Neuronal stem cell (in vitro differentiated cells): ENCODE data around the gene KLHL7.

Experiments
- DNase-seq: peaks from one replicate; pipeline ENCODE4 v3.0.0-alpha.2; 2013; ENCODE audit warnings: low spot score
- H2AFZ ChIP-seq: one replicate; pipeline ENCODE4 v1.6.1; 2013; ENCODE audit warnings: mild to moderate bottlenecking, low read length, inconsistent platforms
- H2AK5ac ChIP-seq: 2 replicates; pipeline ENCODE4 v1.6.1; 2013; ENCODE audit warnings: low read depth, mild to moderate bottlenecking, inconsistent platforms, low read length, moderate library complexity, mixed read lengths
- H2BK120ac ChIP-seq: 2 replicates; pipeline ENCODE4 v1.6.1; 2013; ENCODE audit warnings: low read depth, mild to moderate bottlenecking, inconsistent platforms, low read length, moderate library complexity, mixed read lengths
- H2BK12ac ChIP-seq: one replicate; pipeline ENCODE4 v1.6.1; 2013; ENCODE audit warnings: low read length, inconsistent platforms
- H2BK15ac ChIP-seq: 2 replicates; pipeline ENCODE4 v1.6.1; 2013; ENCODE audit warnings: mild to moderate bottlenecking, low read length, inconsistent platforms, mixed read lengths
- H2BK5ac ChIP-seq: one replicate; pipeline ENCODE4 v1.6.1; 2013; ENCODE audit warnings: inconsistent platforms, mild to moderate bottlenecking, low read length, moderate library complexity
- H3K14ac ChIP-seq: one replicate; pipeline ENCODE4 v1.6.1; 2013; ENCODE audit warnings: low read length, inconsistent platforms
- H3K18ac ChIP-seq: 2 replicates; pipeline ENCODE4 v1.6.1; 2013; ENCODE audit warnings: low read length, inconsistent platforms
- H3K23ac ChIP-seq: 2 replicates; pipeline ENCODE4 v1.6.1; 2013; ENCODE audit warnings: low read depth, mild to moderate bottlenecking, mixed read lengths, low read length, inconsistent platforms; ENCODE audit not compliant: poor library complexity
- H3K27ac ChIP-seq: replicated peaks from 3 replicates; pipeline ENCODE4 v1.5.1; 2013; ENCODE audit warnings: low read length, inconsistent platforms
- H3K27me3 ChIP-seq, 3 experiments: 2 replicates each; pipeline ENCODE4 v1.6.1; 2013; ENCODE audit warnings: low read length in 3 of 3, mild to moderate bottlenecking in 2 of 3, inconsistent platforms in 1 of 3, low read depth in 1 of 3, mixed read lengths in 1 of 3, moderate library complexity in 1 of 3; ENCODE audit not compliant: control insufficient read depth in 3 of 3, insufficient read depth in 3 of 3
- H3K36me3 ChIP-seq, 2 donors: replicated peaks in 1 of 2; 2 replicates each; pipeline ENCODE4 v1.6.1; 2013; ENCODE audit warnings: low read length in 2 of 2; ENCODE audit not compliant: control insufficient read depth in 2 of 2, insufficient read depth in 2 of 2
- H3K4ac ChIP-seq: 2 replicates; pipeline ENCODE4 v1.6.1; 2013; ENCODE audit warnings: inconsistent platforms, mild to moderate bottlenecking, low read length, moderate library complexity
- H3K4me1 ChIP-seq, 2 donors: 1 replicate in 1 of 2; 2 replicates in 1 of 2; pipeline ENCODE4 v1.6.1; 2013; ENCODE audit warnings: low read length in 2 of 2, low read depth in 1 of 2; ENCODE audit not compliant: control insufficient read depth in 2 of 2, insufficient read depth in 1 of 2
- H3K4me2 ChIP-seq: one replicate; pipeline ENCODE4 v1.6.1; 2013; ENCODE audit warnings: mild to moderate bottlenecking, low read length, inconsistent platforms; ENCODE audit not compliant: insufficient read depth, poor library complexity, severe bottlenecking
- H3K4me3 ChIP-seq, 2 donors: 2 replicates each; pipeline ENCODE4 v1.5.1; 2013; ENCODE audit warnings: low read length in 2 of 2, mild to moderate bottlenecking in 2 of 2, inconsistent platforms in 1 of 2, moderate library complexity in 1 of 2
- H3K79me1 ChIP-seq: one replicate; pipeline ENCODE4 v1.6.1; 2013; ENCODE audit warnings: low read depth, mild to moderate bottlenecking, inconsistent platforms, low read length, moderate library complexity
- H3K9ac ChIP-seq: one replicate; pipeline ENCODE4 v1.6.1; 2013; ENCODE audit warnings: mild to moderate bottlenecking, low read depth, low read length, inconsistent platforms; ENCODE audit not compliant: poor library complexity
- H3K9me3 ChIP-seq, 2 donors: replicated peaks in 1 of 2; 2 replicates each; pipeline versions ENCODE3 to v1.6.1; 2013; ENCODE audit warnings: low read length in 2 of 2, mild to moderate bottlenecking in 2 of 2, inconsistent platforms in 1 of 2, low read depth in 1 of 2, mixed read lengths in 1 of 2, moderate library complexity in 1 of 2; ENCODE audit not compliant: control insufficient read depth in 2 of 2, insufficient read depth in 1 of 2
- H4K8ac ChIP-seq: one replicate; pipeline ENCODE4 v1.6.1; 2013; ENCODE audit warnings: low read depth, mild to moderate bottlenecking, inconsistent platforms, low read length, moderate library complexity
- H4K91ac ChIP-seq: one replicate; pipeline ENCODE4 v1.6.1; 2013; ENCODE audit warnings: low read length, low read depth, mild to moderate bottlenecking, inconsistent platforms; ENCODE audit not compliant: poor library complexity
- WGBS, 2 donors: extraction: QIAGEN DNeasy Blood & Tissue Kit; methylation state at CpG; one replicate each; pipeline ENCODE4 v1.1.7; 2013; ENCODE audit warnings: missing lambda C conversion rate in 2 of 2, mixed read lengths in 1 of 2; ENCODE audit not compliant: insufficient read length in 2 of 2, insufficient replicate concordance in 1 of 2; ENCODE audit errors: extremely low coverage in 2 of 2; 5-methylcytosine and 5-hydroxymethylcytosine counted together

Gene KLHL7

DNA sequence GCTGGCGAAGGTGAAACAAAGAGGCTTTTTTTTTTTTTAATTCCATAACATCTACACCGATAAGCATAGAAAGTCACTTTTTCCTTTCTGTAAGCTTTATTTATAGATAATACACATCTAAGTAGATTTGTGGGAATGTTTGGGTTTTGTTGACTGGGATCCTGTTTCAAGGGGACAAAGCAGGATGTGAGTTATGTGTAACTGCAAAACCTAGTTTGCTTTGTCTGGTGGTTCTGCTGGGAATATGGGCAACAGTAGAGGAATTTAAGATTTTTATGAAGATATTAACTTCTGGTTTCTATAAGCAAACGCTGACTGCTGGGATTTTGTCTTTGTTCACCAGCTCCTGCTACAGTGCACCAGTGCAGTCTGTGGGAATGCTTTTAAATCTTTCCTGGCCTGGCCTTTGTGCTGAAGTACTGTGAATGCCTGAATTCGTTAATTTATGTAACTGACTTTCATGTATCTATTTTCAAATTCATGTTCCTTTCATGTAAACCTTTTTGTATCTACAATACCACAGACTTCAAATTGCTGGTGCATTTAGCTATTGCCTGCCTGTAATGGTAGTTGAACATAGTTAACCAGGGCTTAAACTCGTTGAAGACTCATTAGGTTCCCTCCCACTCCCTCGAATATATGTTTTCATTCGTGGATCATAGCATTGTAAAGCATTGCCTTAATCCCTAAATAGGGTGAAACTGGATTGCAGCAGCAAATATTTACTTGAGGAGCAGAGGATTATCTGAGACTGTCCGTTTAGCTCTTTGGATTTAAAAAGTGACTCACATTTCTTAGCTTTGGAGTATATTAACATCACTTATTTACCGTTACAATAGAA is 1.5 kb downstream of the KLHL7 start:
- Histone ChIP-seq H3K4me1 (peaks cover 4 to 5% of the 10 kb centered on the region in 2 donors), H4K91ac (no peak overlapping the region), H4K8ac (no peak overlapping the region), H3K4me3 (peak overlapping the region; percentile 87 to 100), H2BK15ac (no peak overlapping the region), H3K9me3 (peaks cover 1 to 6% of the 10 kb centered on the region in 2 donors), H3K79me1 (no peaks in the 10 kb centered on the region), H2BK5ac (no peak overlapping the region), H3K18ac (no peak overlapping the region), H3K9ac (no peak overlapping the region), H3K27ac (peak overlapping the region; percentile 91), H2AK5ac (no peak overlapping the region), H3K27me3 (no peaks in the 10 kb centered on the region), H3K36me3 (peaks cover 2 to 24% of the 10 kb centered on the region in 2 donors), H3K23ac (no peak overlapping the region), H3K4ac (no peak overlapping the region), H2BK120ac (no peak overlapping the region), H3K4me2 (peak overlapping the region; percentile 58), H2AFZ (peak overlapping the region; percentile 97), H3K14ac (no peak overlapping the region), H2BK12ac (no peak overlapping the region)
- no CpG with 5 or more reads among the region's 9 CpGs for WGBS, 2 donors
- no peak for DNase-seq

DNA sequence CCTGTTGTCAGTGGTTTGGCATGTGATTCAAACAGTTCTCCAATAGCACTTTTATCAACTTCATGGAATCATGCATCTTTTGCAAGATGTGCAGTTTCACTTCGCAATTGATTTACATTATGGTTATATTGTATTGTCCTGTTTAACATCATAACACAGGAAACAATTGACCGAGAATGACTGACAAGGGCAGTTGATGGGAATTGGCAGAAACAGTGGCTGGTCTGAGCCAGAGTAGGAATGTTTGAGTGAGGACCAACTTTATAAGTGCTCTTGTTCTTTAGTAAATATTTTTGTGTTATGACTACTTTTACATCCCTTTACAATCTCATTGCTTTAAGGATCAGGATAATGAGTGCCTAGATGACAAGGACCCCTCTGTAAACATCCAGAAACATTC is 2.2 kb downstream of the KLHL7 start:
- H3K79me1 ChIP-seq: no peaks in the 10 kb centered on the region
- H3K27ac ChIP-seq: no peak overlapping the region
- H3K9ac ChIP-seq: no peak overlapping the region
- H3K23ac ChIP-seq: no peak overlapping the region
- no peak overlapping the region for H3K4ac ChIP-seq
- no peak overlapping the region for H2AFZ ChIP-seq
- no peak overlapping the region for H3K18ac ChIP-seq
- no peak overlapping the region for H2BK5ac ChIP-seq
- H4K8ac ChIP-seq: no peak overlapping the region
- H2BK12ac ChIP-seq: no peak overlapping the region
- no peak overlapping the region for H4K91ac ChIP-seq
- no peak overlapping the region for H2BK15ac ChIP-seq
- peaks cover 0 to 1% of the 10 kb centered on the region in 2 donors for H3K9me3 ChIP-seq
- H3K4me2 ChIP-seq: peak overlapping the region; percentile 42
- no peaks in the 10 kb centered on the region for H3K27me3 ChIP-seq
- no peak overlapping the region for H2BK120ac ChIP-seq
- no peak for DNase-seq
- H3K14ac ChIP-seq: no peak overlapping the region
- WGBS, 2 donors: no CpG with 5 or more reads among the region's 2 CpGs
- peaks cover 4 to 5% of the 10 kb centered on the region in 2 donors for H3K4me1 ChIP-seq
- peak overlapping the region in 1 of 2 donors; percentile 87 for H3K4me3 ChIP-seq
- no peak overlapping the region for H2AK5ac ChIP-seq
- peaks cover 2 to 25% of the 10 kb centered on the region in 2 donors for H3K36me3 ChIP-seq

DNA sequence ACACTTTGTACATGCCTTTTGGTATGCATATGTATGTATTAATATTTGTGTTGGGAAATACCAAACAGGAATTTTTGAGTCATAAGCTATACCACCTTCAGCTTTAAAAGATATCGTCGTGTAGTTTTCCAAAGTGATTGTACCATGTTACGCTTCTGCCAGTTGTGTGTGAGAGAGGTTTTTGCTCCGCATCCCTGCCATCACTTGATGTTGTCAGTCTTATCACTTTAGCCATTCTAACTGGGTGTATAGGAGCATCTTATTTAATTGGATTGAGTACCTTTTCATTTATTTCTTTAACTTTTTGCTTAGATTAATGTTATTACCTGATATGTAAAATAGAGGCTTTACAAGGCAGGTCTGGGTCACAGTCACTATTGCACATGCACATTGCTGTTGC is 3.4 kb downstream of the KLHL7 start:
- Histone ChIP-seq H2AFZ (no peak overlapping the region), H3K27ac (no peak overlapping the region), H2BK15ac (no peak overlapping the region), H3K27me3 (no peaks in the 10 kb centered on the region), H4K8ac (no peak overlapping the region), H2BK12ac (no peak overlapping the region), H3K18ac (no peak overlapping the region), H3K4me3 (no peak overlapping the region), H2AK5ac (no peak overlapping the region), H3K4ac (no peak overlapping the region), H3K9ac (no peak overlapping the region), H3K4me2 (no peak overlapping the region), H3K9me3 (no peaks in the 10 kb centered on the region), H2BK5ac (no peak overlapping the region), H3K14ac (no peak overlapping the region), H2BK120ac (no peak overlapping the region), H3K23ac (no peak overlapping the region), H3K36me3 (peaks cover 0 to 18% of the 10 kb centered on the region in 2 donors), H3K4me1 (peaks cover 4 to 6% of the 10 kb centered on the region in 2 donors), H3K79me1 (no peaks in the 10 kb centered on the region), H4K91ac (no peak overlapping the region)
- WGBS, 2 donors: no CpG with 5 or more reads among the region's 4 CpGs
- no peak for DNase-seq

DNA sequence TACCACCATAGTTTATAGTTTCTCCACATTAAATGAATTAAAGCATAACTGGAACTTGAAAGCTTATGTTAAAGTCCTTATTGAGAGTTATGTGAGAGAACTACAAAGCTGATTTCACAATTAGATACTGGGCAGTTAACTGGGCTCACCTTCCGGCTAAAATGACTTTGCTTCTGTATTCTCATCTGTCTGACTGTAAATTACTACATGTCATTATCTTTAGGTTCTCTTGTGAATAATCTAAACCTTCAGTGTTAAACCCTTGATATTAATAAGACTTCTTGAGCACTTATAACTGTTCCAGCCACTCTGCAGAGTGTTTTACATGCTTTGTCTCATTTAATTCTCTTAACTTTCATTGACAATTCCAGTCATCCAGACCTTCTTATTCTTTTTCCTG is 3.9 kb downstream of the KLHL7 start:
- Histone ChIP-seq H3K4me1 (peaks cover 7 to 9% of the 10 kb centered on the region in 2 donors), H4K91ac (no peak overlapping the region), H2BK5ac (no peak overlapping the region), H2BK15ac (no peak overlapping the region), H3K18ac (no peak overlapping the region), H2BK120ac (no peak overlapping the region), H3K23ac (no peak overlapping the region), H3K14ac (no peak overlapping the region), H3K9ac (no peak overlapping the region), H3K36me3 (peaks cover 0 to 18% of the 10 kb centered on the region in 2 donors), H2BK12ac (no peak overlapping the region), H3K4me3 (no peak overlapping the region), H3K79me1 (no peaks in the 10 kb centered on the region), H2AK5ac (no peak overlapping the region), H3K4ac (no peak overlapping the region), H4K8ac (no peak overlapping the region), H3K9me3 (no peaks in the 10 kb centered on the region), H3K27ac (no peak overlapping the region), H3K4me2 (no peak overlapping the region), H3K27me3 (no peaks in the 10 kb centered on the region), H2AFZ (no peak overlapping the region)
- no CpG with 5 or more reads among the region's 1 CpG for WGBS, 2 donors
- no peak for DNase-seq
